HEK293 (cell line): ENCODE measurements around the gene RAB5A.

Experiments used
- AEBP2 ChIP-seq: fragments of 450-650 bp; formaldehyde crosslinking; IDR thresholded peaks from 2 replicates; pipeline ENCODE4 v1.5.1; 2016; ENCODE audit warnings: missing biosample characterization, missing genetic modification characterization, borderline replicate concordance
- FEZF1 ChIP-seq: fragments of 450-650 bp; formaldehyde crosslinking; IDR thresholded peaks from 2 replicates; pipeline ENCODE4 v1.5.1; 2016; ENCODE audit warnings: missing biosample characterization, missing genetic modification characterization
- HIC1 ChIP-seq: fragments of 450-650 bp; formaldehyde crosslinking; IDR thresholded peaks from 2 replicates; pipeline ENCODE4 v1.5.1; 2016; ENCODE audit warnings: missing biosample characterization, missing genetic modification characterization
- KLF17 ChIP-seq: fragments of 450-650 bp; formaldehyde crosslinking; IDR thresholded peaks from 2 replicates; pipeline ENCODE4 v1.5.1; 2016; ENCODE audit warnings: missing biosample characterization, missing genetic modification characterization
- OVOL3 ChIP-seq: fragments of 450-650 bp; formaldehyde crosslinking; IDR thresholded peaks from 2 replicates; pipeline ENCODE4 v1.5.1; 2016; ENCODE audit warnings: missing biosample characterization, missing genetic modification characterization
- PRDM2 ChIP-seq: fragments of 450-650 bp; formaldehyde crosslinking; IDR thresholded peaks from 2 replicates; pipeline ENCODE4 v1.5.1; 2016; ENCODE audit warnings: missing biosample characterization, missing genetic modification characterization, borderline replicate concordance
- SP7 ChIP-seq: fragments of 450-650 bp; formaldehyde crosslinking; IDR thresholded peaks from 2 replicates; pipeline ENCODE4 v1.5.1; 2016; ENCODE audit warnings: missing biosample characterization, missing genetic modification characterization
- ZBTB17 ChIP-seq: fragments of 450-650 bp; formaldehyde crosslinking; IDR thresholded peaks from 2 replicates; pipeline ENCODE4 v1.5.1; 2016; ENCODE audit warnings: missing biosample characterization, missing genetic modification characterization
- ZNF10 ChIP-seq: fragments of 450-650 bp; formaldehyde crosslinking; IDR thresholded peaks from 2 replicates; pipeline ENCODE4 v1.5.1; 2017; ENCODE audit warnings: missing biosample characterization, missing genetic modification characterization
- ZNF114 ChIP-seq: fragments of 450-650 bp; formaldehyde crosslinking; IDR thresholded peaks from 2 replicates; pipeline ENCODE4 v1.5.0; 2017; ENCODE audit warnings: missing biosample characterization, missing genetic modification characterization
- ZNF169 ChIP-seq: fragments of 450-650 bp; formaldehyde crosslinking; IDR thresholded peaks from 2 replicates; pipeline ENCODE4 v1.5.1; 2016; ENCODE audit warnings: missing biosample characterization, missing genetic modification characterization
- ZNF175 ChIP-seq: fragments of 450-650 bp; formaldehyde crosslinking; IDR thresholded peaks from 2 replicates; pipeline ENCODE4 v1.5.1; 2016; ENCODE audit warnings: missing biosample characterization, missing genetic modification characterization
- ZNF19 ChIP-seq: fragments of 450-650 bp; formaldehyde crosslinking; IDR thresholded peaks from 2 replicates; pipeline ENCODE4; 2016; ENCODE audit warnings: missing biosample characterization, missing genetic modification characterization, low read depth
- ZNF202 ChIP-seq: fragments of 450-650 bp; formaldehyde crosslinking; IDR thresholded peaks from 2 replicates; pipeline ENCODE4 v1.5.1; 2016; ENCODE audit warnings: missing biosample characterization, missing genetic modification characterization, borderline replicate concordance
- ZNF366 ChIP-seq: fragments of 450-650 bp; formaldehyde crosslinking; conservative IDR thresholded peaks from 2 replicates; pipeline ENCODE4 v1.5.1; 2016; ENCODE audit warnings: missing biosample characterization, missing genetic modification characterization
- ZNF426 ChIP-seq: fragments of 450-650 bp; formaldehyde crosslinking; IDR thresholded peaks from 2 replicates; pipeline ENCODE4 v1.5.1; 2017; ENCODE audit warnings: missing biosample characterization, missing genetic modification characterization, mild to moderate bottlenecking, inconsistent platforms, moderate library complexity
- ZNF548 ChIP-seq: fragments of 450-650 bp; formaldehyde crosslinking; IDR thresholded peaks from 2 replicates; pipeline ENCODE4 v1.5.1; 2016; ENCODE audit warnings: missing biosample characterization, missing genetic modification characterization
- ZNF549 ChIP-seq: fragments of 450-650 bp; IDR thresholded peaks from 2 replicates; pipeline ENCODE4 v1.5.1; 2018; ENCODE audit warnings: missing biosample characterization, missing genetic modification characterization, mild to moderate bottlenecking, inconsistent platforms, moderate library complexity
- ZNF560 ChIP-seq: fragments of 450-650 bp; formaldehyde crosslinking; IDR thresholded peaks from 2 replicates; pipeline ENCODE4 v1.5.1; 2017; ENCODE audit warnings: missing biosample characterization, missing genetic modification characterization, borderline replicate concordance
- ZNF658 ChIP-seq: fragments of 450-650 bp; formaldehyde crosslinking; IDR thresholded peaks from 2 replicates; pipeline ENCODE4; 2016; ENCODE audit warnings: missing biosample characterization, missing genetic modification characterization
- ZNF660 ChIP-seq: fragments of 450-650 bp; IDR thresholded peaks from 2 replicates; pipeline ENCODE4 v1.5.1; 2018; ENCODE audit warnings: missing biosample characterization, mild to moderate bottlenecking, missing genetic modification characterization
- ZNF692 ChIP-seq: fragments of 450-650 bp; formaldehyde crosslinking; IDR thresholded peaks from 2 replicates; pipeline ENCODE4 v1.5.1; 2016; ENCODE audit warnings: missing biosample characterization, missing genetic modification characterization
- ZNF791 ChIP-seq: fragments of 450-650 bp; formaldehyde crosslinking; IDR thresholded peaks from 2 replicates; pipeline ENCODE4 v1.5.1; 2016; ENCODE audit warnings: missing biosample characterization, missing genetic modification characterization
- ZNF792 ChIP-seq: fragments of 450-650 bp; formaldehyde crosslinking; IDR thresholded peaks from 2 replicates; pipeline ENCODE4 v1.5.1; 2016; ENCODE audit warnings: missing biosample characterization, missing genetic modification characterization
- ZNF837 ChIP-seq: fragments of 450-650 bp; formaldehyde crosslinking; IDR thresholded peaks from 2 replicates; pipeline ENCODE4 v1.5.1; 2016; ENCODE audit warnings: missing biosample characterization, missing genetic modification characterization
- ZNF843 ChIP-seq: fragments of 450-650 bp; formaldehyde crosslinking; IDR thresholded peaks from 2 replicates; pipeline ENCODE4 v1.5.1; 2016; ENCODE audit warnings: missing biosample characterization, missing genetic modification characterization
- ZXDB ChIP-seq: fragments of 450-650 bp; formaldehyde crosslinking; IDR thresholded peaks from 2 replicates; pipeline ENCODE4 v1.5.1; 2016; ENCODE audit warnings: missing biosample characterization, missing genetic modification characterization

Gene RAB5A

GRCh38 chr3:19946832-19947548 is at the start of gene RAB5A (continued):
- TF ChIP-seq FEZF1 (tag by site-specific recombination), result peak; percentile 4; the same call in 1 of the 2 replicates
- no peak for TF ChIP-seq ZNF548 (tag by site-specific recombination)
- no peak for TF ChIP-seq ZNF114 (tag by site-specific recombination)
- TF ChIP-seq ZNF169 (tag by site-specific recombination), result no peak
- TF ChIP-seq OVOL3, result no peak
- TF ChIP-seq ZNF426 (tag by site-specific recombination), result no peak
- no peak for TF ChIP-seq ZNF175
- no peak for TF ChIP-seq ZNF791 (tag by site-specific recombination)
- peak; percentile 72; the same call in 1 of the 2 replicates for TF ChIP-seq ZNF692 (tag by site-specific recombination)
- peak; percentile 76 for TF ChIP-seq ZBTB17 (tag by site-specific recombination)
- no peak for TF ChIP-seq ZNF837 (tag by site-specific recombination)
- TF ChIP-seq KLF17, result peak; percentile 17; the same call in 1 of the 2 replicates
- no peak for TF ChIP-seq ZNF792 (tag by site-specific recombination)
- no peak for TF ChIP-seq AEBP2
- no peak for TF ChIP-seq ZNF202 (tag by site-specific recombination)
- TF ChIP-seq ZNF19 (tag by site-specific recombination), result no peak
- TF ChIP-seq ZXDB (tag by site-specific recombination), result peak; percentile 49
- TF ChIP-seq ZNF10 (tag by site-specific recombination), result no peak
- TF ChIP-seq ZNF843 (tag by site-specific recombination), result peak; percentile 66
- no peak for TF ChIP-seq HIC1 (tag by site-specific recombination)
- TF ChIP-seq SP7 (tag by site-specific recombination), result peak; percentile 68; the same call in 1 of the 2 replicates
- TF ChIP-seq ZNF658 (tag by site-specific recombination), result no peak
- no peak for TF ChIP-seq ZNF366 (tag by site-specific recombination)
- no peak for TF ChIP-seq ZNF660 (tag by site-specific recombination)
- TF ChIP-seq ZNF560 (tag by site-specific recombination), result no peak
- no peak for TF ChIP-seq ZNF549 (tag by site-specific recombination)
- no peak for TF ChIP-seq PRDM2 (tag by site-specific recombination)
- TF ChIP-seq, all 188 proteins: peak for 43
